CD4-positive, alpha-beta T cell treated with Interleukin-15 for 1 hour (primary cell): ENCODE measurements around the gene PHF2.

Experiments
- DNase-seq: peaks from one replicate; pipeline ENCODE4 v3.0.0-alpha.2; 2020

PHF2 gene

GRCh38 chr9:93587651-93588347 is 11.4 kb downstream of the PHF2 start:
- no peak for DNase-seq

DNA sequence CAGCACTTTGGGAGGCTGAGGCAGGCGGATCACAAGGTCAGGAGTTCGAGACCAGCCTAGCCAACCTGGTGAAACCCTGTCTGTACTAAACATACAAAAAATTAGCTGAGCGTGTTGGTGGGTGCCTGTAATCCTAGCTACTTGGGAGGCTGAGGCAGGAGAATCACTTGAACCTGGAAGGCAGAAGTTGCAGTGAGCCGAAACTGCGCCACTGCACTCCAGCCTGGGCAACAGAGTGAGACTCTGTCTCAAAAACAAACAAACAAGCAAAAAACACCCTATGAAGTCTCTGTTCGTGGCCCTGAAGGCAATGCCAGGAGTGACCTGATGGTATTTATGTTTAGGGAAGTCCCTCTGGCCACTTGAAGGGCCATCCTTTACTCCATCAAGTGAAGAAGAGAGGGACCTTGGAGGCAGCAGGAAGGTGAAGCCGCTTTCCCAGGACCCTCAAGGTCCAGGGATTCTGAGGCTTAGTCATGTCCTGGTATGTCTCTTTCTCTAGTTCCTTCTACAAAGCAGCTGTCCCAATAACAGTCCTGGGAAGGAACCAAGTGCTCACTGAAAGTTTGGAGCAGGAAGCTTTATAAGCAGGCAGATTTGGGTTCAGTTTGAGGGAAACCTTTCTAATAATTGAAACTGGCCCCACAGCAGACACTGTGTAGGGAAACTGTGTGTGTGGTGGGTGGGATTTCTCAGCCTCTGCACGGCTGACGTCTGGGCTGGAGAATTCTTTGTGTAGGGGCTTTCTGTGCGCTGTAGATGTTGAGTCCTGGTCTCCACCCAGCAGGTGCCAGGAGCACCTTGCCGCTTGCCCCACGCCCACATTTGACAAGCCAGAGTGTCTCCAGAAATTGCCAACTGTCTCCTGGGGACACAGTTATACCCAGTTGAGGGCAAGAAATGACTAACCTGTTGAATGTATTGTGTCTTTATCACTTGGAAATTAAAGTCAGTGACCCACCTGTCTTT is 12.5 kb downstream of the PHF2 start:
- no peak for DNase-seq

DNA sequence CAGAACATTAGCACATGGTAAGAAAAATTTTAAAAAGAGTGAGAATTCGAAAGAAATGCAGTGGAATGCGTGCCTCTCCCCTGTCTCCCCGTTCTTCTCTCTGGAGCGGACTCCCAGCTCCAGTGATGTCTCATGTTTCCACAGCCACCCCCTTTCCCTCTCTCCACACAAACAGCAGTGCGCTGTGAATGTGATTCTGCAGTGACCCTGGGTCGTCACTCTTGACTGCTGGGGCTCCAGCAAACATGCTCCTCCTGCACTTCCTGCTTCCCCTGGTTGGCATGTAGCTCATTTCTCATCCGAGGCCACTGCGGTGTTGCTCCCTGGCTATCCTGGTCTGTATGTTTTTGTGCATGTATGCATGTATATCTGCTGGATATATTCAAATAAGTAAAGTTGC is 13.3 kb downstream of the PHF2 start:
- no peak for DNase-seq

DNA sequence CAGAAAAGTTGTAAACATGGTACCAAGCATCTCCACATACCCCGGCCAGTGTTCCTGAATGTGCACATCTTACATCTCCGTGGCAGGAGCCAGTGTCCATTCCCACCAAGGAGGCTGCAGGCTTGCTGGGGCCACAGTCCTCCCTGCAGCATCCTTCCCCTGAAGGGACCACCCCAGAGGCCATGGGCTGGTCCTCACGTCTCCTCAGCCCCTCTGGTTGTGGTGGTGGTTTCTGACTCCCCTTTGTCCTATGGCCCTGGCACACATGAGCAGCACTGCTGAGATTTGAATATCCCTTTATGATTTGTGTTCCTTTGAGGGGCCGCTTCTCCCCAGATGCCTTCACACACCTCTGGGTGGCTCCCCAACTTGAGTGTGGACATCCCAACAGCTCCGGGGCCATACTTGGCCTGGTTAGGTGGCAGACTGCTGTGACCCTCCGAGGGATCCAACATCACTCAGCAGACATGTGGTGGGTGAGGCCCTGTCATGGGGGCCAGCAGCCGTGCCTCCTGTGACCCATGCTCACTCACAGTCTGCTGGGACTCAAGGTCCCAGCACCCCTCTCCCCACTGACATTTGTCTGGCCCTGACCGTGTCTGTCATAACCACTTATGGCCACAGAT is 14.3 kb downstream of the PHF2 start:
- no peak for DNase-seq

GRCh38 chr9:93591301-93592007 is 15.1 kb downstream of the PHF2 start:
- DNase-seq: no peak

- no peak for DNase-seq
These were observed 15.7 kb downstream of the PHF2 start for GRCh38 chr9:93592008-93592642.

- DNase-seq: no peak
These were observed 16.2 kb downstream of the PHF2 start for GRCh38 chr9:93592643-93593021.

DNA sequence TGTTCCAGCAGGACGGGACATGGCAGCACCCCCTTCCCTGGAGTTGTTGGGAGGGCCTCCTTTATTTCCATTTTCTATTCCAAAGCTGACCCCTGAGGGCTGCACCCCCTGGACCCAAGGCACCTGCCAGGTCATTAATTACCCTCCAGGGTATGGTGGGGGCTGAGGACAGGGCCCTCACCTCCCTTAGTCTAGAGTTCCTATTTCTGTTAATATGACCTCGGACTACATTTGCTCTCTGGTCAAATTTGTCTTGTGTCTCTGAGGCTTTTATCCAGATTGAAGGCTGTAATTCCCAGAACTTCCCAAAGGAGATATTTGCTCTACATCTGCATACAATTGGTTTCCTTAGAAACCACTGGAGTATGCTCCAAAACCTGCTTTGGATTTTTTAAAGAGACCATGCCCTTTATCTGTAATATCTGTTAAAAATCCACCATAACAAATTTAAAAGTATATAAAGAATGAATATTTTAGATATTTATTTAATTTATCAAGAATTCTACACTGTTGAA is 16.8 kb downstream of the PHF2 start:
- DNase-seq: no peak

DNA sequence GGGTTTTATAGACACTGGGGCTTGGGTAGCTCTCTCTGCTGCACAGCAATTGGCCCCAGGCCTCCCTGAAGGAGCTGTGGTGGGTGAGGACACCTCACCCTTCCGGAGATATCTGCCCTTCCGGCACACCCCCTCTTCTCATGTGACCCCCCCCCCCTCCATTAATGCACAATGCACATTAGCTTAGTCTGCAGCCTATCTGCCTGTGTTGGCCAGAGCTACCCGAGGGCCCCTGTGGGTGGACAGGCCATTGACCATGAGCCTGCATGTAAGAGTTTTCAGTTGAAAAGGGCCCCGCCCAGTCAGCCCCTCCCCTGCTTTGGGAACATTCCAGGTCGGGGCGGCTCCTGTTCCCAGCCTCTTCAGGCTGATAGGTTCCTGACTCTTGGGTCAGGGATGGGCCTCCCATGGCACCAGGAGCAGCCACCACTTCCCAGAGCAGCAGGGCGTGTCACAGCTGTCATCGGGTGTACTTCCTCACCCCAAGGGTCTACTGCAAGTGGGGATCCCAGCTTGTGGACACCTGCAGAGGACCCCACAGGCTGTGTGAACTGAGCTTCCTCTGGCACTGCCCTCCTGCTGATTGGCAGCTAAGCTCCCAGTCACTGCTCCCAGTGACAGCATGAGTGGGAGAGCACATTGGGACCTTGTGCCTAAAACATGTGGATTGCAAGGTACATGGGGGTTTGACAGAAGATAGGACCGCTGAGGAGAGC is 17.8 kb downstream of the PHF2 start:
- DNase-seq: no peak

DNA sequence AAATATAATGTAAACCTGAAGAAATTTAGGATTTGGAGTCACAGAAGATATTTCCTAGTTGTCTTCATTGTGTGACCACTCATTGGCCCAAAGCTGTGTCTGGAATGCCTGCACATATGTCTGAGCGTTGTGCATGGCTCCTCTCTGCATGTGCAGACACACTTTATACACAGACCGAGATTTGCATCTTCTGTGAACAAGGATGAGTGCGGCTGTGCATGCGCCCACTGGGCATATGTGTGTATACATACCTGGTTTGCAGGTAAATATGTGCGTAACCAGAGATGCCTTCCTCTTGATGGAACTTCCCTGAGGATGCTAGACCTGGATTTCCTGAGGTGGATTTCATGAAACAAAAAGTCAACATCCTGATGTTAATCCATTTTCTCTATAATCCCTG is 19.1 kb downstream of the PHF2 start:
- no peak for DNase-seq

DNA sequence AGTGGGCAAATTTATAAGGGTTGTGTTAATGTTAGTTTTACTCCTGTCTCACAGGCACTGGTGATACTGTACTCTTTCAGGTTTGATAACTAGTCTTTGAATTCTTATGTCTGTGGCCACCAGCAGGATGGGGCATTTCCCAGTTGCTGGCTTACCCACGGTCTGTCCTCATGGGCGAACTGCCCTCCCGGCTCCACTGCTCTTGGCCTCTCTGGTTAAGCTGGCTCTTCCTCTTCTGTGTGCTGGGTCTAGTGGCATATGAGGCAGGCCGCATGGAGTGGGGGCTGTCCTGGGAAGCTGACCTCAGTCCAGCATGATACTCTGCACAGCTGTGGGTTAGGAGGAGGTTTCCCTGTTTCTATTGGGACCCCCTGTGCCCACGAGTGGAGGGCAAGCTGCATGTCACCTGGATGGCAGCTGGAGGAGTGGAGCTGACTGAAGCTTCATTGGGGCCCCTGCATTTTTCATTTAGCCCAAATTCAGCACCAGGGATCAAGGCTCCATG is 19.5 kb downstream of the PHF2 start:
- no peak for DNase-seq

DNA sequence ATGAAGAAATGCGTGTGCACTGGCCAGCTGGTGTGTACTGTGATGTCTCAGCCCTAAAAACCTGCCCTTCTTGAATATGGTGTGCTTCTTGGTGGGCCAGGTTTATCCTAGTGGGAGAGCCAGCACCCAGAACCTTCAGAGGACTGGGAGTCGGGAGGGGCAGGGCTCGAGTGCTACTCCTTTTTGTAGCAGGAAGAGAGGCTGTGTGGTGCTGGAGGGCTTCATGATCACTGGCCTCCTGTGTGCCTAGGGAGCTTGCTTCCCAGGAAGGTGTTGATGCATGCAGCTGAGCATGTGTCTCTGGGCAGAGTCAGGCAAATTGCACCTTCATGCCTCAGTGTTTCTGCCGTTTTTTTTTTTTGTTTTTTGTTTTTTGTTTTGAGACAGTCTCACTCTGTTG is 20.0 kb downstream of the PHF2 start:
- DNase-seq: no peak

- no peak for DNase-seq
These were observed 20.8 kb downstream of the PHF2 start for GRCh38 chr9:93597142-93597706.

DNA sequence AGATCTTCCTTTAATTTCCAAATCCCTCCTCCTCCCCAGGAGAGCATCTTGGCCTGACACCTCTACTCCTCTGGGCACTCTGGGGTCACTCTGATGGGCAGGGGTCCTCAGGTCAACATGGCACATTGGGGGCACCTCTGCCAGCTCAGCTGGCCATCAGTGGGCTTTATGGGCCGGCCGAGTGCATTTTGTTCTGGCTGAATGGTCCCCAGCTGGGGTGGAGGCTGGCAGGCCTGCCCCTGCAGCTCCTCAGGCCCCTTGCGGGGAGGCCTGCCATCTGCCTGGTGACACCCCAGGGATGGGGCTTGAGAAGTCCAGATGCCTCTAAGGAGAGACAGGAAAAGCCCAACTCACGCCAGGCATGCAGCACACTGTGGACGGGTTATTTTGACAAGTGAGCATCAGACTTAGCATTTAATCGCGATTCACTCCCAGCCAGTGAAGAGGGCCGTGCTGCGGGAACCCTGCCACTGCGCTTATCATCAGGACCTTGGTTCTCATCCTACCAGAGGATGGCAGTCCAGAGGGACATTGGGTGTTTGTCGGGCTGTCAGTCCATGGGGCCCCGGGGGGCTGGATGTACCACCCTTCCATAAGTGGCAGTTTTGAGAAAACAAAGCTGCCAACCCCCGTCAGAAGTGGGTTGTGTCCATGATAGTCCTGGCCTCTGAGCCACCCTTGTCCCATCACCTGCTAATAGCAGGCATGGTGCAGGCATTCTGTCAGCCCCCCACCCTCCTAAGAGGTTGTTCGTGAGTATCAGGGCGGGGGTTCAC is 21.7 kb downstream of the PHF2 start:
- DNase-seq: no peak

- DNase-seq: no peak
These were observed 22.4 kb downstream of the PHF2 start for GRCh38 chr9:93598647-93599241.

DNA sequence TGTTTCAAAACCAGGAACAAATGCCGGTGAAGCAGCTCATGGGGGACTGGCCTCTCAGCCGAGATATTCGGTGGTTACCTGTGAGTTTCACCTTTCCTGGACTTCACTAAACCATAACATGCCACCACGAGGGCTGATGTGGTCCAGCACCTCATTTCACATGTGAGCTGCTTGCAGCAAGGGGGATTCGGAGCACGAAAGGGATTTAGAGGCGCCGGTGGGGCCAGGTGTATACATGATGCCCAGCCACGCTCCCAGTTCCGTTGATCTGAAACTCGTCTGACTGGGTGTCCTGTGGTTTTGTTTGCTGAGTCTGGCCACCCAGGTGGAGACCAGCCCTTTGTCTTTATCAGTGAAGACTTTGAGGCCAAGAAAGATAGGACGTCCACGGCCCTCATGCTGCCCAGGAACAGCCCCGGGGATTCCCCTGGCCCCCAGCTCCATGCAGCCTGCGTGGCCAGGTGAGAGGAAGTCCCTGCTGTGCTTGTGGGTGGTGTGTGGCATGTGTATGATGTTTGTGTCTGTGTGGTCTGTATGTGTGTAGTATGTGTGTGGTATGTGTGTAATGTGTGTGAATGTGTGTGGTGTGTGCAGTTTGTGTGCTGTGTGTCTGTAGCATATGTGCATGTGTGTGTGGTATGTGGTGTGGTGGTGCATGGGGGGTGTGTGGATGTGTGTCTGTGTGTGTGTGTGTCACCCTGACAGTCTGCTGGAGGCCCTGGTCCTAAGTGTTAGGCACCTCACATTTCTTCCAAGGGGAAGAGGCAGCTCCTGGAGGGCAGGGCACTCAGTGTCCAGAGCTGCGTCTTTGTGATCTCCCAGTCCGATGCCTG is 23.4 kb downstream of the PHF2 start:
- DNase-seq: no peak

DNA sequence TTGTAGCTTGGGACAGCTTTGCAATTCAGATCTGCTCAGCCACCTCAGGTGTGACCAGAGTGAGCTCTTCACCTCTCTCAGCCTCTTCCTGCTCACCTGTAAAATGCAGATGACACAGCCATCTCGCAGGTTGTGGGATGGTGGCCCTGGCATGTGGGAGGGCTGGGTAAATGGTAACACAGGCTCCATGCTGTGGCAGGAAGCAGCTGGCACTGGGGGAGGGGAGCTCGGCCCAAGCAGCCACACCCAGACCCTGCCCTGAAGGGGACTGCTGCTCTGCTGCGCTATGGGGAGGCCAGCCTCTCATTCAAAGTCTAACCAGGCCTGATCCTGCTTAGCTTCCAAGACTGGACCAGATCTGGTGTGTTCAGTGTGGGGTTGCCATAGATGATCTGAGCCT is 24.1 kb downstream of the PHF2 start:
- no peak for DNase-seq

DNA sequence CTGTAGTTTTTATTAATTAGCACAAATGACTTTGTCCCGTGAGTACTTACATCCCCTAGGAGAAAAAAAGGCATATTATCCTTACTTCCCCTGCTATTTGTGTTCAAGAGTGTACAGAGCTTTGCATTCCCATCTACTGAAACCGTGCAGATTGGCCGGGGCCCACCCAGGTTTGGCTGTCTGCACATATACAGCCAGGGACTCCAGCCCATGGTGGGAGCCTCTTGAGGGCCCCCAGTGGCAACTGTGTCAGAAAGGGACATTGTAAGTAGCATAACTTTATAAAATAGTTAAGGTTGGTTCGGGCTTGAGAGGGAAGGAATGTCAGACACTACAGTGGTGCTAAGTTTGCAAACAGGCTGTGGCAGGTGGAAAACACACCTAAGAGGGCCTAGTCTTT is 24.7 kb downstream of the PHF2 start:
- no peak for DNase-seq

GRCh38 chr9:93601666-93602065 is 25.3 kb downstream of the PHF2 start:
- no peak for DNase-seq
